SH-SY5Y (cell line): ENCODE results near the gene BANK1.

Source experiments
- GATA2 ChIP-seq: IDR thresholded peaks from 2 replicates; pipeline ENCODE4 v1.6.1; 2011; ENCODE audit warnings: mild to moderate bottlenecking, low read depth, low read length
- GATA3 ChIP-seq: IDR thresholded peaks from 2 replicates; pipeline ENCODE4 v1.6.1; 2011; ENCODE audit warnings: low read depth, mild to moderate bottlenecking, low read length, moderate library complexity

DNA sequence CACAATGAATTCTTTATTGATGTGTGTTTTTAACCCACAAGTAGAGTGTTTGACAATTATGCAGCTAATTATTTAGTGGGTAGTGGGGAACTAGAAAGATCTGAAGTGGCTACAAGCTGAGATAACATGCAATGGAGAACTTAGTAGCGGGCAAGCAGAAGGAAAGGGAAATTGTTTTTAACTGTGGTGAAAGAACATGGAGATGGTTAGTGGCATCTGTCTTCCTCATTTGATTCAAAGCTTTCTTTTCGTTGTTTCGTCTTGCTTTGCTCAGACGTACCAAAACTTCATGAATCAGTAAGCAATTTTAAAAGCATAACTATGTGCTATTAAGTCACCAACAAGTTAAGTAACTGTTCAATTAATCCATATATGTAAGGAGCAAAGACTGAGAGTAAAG lies 169.9 kb downstream of the BANK1 start:
- TF ChIP-seq GATA2 (no peak), GATA3 (no peak)
